ENCODE measurements around the gene DPP6.

DPP6 gene

DNA sequence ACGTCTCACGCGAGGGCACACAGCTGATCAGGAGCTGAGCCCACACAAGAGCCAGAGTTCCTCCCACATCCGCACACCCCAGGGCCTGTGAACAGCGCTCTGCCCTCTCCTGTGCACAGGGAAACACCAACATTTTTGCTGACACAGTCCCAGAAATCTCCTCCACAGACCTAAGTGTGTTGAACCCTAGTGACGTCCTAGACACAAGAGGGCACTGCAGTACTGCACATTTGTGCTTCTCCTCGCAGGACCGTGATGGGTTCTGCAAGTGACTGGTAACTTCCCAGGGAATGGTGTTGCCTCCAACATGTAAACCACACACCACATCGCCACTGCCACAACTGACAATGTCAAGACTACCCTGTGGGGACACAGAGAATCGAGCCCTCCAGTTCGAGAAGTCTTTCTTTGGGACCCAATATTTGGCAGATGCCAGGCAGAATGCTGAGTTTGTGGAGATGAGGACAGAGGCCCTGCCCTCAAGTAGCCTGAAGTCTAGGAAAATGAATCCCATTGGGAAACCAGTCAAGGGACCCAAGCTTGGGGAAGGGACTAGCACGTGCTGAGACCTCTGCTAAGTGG lies 780.5 kb downstream of the DPP6 start:
- no peak for DNase-seq (ENCODE audit: low read depth)

DNA sequence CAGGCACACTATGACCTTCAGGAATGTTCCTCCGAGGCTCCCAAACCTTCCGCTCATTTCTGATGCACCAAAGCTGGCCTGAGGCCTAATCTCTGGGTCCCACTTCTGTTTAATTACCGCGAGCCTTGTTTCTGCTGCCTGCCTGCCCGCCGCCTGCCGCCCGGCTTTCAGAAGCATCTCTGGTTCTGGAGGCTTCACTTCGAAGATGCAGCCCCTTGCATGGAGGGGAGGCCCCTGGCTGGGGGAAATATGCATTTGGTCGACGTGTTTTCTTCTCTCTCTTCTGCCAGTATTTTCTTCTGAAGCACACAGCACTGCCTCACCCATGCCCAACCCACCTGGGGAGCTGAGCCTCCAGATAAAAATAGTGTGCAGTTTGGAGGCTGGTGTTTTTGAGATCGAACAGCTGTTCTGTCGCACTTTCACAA lies 783.8 kb downstream of the DPP6 start:
- no peak for DNase-seq (ENCODE audit: low read depth)

DNA sequence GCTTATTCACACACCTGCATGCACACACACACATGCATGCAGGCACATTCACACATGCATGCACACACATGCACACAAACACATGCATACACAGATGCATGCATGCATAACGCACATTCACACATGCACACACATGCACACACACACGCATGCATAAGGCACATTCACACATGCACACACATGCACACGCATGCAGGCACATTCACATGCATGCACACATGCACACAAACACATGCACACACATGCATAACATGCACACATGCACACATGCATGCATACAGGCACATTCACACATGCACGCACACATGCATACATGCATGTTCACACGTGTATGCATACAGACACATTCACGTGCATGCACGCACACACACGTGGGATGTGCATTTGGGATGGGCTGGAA lies 784.9 kb downstream of the DPP6 start:
- no peak for DNase-seq (ENCODE audit: low read depth)

DNA sequence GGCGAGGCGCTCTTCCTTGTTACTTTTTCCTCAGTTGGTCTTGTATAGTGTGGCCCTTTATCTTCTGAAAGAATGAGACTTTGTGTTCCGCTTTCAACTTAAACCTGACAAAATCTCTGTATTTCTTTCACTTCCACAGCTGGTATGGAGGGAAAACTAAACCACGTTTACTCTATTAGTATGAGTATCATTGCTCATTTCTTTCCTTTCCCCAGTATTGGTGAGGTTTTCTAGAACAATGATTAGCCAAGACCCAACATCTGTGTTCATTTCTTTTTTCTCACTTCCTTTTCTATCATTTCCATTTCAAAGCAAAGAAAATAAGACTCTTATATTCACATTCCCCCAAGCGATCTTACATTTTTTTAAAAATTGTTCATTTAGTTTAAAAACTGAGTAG lies 785.4 kb downstream of the DPP6 start:
- no peak for DNase-seq (ENCODE audit: low read depth)

DNA sequence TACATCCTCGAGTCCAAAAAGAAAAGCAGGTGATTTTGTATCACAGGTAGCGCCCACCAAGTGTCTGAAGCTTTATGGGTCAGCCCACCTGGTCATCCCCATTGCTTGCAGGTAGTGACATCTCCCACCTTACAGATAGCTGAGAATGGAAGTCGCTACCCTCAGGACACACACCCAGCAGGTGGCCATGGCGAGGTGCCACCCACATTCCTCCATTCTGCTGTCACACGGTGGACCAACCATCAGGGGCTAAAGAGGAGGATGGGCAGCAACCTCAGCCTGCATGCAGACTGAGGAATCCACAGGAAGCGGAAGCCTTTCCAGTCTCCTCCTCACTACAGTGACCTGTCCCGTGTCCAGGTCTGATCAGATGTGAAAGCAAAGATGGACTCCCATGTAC lies 787.9 kb downstream of the DPP6 start:
- DNase-seq (ENCODE audit: low read depth), result no peak

DNA sequence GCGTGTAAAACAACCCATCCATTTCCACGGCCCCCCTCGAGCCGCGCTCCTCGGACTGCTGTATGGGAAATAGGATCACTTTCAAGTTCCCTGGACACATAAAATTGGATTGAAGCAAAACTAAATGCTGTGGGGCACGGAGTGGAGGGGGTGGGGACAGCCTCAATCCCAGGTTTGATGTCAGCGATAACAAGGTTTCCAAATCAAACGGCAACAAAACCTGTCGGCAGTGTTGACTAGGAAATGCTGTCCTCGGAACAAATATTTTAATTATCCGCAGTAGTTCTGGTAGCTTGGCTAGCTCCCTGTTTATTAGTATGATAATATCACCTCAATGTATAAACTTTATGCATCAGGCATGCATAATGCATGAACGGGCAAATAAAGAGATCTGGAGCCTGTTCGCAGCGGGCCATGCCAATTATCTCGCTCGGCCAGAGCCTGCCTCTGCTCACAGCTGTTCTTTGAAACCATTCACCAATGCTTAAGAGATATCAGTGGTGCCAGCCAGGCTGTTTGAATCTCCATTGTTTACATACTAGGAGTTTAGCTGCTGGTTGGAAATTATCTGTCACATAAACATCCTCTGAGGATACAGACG lies 789.6 kb downstream of the DPP6 start:
- no peak for DNase-seq (ENCODE audit: low read depth)

DNA sequence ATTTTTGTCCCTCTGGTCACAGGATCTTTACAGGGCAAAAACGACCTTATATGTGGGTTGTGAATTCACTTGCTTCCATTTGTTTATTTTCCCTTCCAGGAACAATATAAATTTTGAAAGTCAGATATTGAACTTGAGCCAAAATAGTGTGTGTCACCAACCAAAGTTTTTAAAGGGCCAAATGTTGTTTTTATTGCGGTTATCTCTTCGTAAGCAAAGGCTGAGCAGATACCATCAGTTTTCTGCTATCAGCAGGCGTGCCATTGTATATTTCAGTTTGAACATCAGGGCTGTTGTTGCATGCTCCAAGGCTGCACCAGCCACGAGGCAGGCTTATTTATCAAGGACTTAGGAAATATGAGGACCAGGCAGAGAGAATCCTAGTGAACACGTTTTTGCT lies 790.4 kb downstream of the DPP6 start:
- DNase-seq (ENCODE audit: low read depth), result no peak

DNA sequence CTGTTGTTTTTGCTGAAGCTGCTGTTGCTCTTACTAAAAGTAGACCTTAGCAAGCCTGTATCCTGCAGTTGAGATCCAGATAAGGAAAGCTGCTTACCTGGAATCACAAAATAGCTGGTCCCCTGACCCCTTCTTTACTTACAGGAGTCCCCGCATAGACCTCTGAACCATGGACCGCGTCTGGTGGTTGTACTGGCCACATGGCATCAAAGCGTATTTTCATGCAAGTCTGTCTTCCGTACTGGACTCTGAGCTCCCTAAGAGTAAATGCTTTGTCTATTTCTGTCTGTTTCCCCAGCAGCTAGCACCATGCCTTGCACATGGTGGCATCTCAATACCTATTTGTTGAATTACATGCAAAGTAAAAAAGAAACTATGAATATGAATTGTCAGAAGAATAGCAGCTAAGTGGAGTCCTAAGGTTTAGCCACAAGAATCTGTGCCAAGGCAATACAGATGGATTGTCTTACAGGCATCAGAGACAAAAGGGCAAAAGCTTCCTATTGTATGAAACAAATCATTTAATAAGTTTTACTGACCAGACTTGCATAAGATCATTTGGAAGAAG lies 791.6 kb downstream of the DPP6 start:
- no peak for DNase-seq (ENCODE audit: low read depth)

DNA sequence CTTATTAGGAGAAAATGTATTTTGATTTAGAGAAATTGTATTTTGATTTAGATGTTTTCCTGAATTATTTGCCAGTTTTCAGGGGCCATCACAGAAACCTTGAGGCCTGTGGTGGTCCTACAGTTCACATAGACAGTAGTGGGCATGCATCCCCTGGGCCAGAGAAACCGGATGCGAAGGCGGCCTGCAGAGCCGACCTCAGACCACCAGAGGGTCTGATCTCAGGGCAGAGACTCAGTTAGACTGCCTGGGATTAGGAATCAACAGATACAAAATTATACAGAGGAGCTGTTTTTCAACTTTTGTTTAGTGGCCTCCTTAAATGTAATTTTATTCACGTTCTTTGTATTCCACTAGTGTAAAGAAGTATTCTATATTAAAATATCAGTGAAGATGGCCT lies 792.3 kb downstream of the DPP6 start:
- DNase-seq (ENCODE audit: low read depth), result no peak

DNA sequence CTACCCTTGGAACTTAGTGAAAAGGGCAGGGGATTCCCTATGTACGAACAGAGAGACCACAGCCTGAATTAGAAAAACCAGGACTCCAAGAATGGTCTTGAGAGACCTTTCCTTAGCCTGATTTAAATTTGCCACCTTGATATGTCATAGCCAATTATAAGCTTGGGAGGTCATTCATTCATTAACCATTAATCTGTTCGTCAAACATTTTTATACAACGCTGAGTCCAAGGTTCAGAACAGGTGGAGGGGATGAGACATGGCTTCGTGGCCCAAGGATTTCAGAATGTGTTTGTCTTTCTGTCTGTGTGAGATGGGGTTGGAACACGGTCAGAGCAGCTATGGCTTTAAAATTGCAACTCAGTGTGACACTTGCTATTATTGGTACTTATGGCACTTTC lies 792.8 kb downstream of the DPP6 start:
- no peak for DNase-seq (ENCODE audit: low read depth)

DNA sequence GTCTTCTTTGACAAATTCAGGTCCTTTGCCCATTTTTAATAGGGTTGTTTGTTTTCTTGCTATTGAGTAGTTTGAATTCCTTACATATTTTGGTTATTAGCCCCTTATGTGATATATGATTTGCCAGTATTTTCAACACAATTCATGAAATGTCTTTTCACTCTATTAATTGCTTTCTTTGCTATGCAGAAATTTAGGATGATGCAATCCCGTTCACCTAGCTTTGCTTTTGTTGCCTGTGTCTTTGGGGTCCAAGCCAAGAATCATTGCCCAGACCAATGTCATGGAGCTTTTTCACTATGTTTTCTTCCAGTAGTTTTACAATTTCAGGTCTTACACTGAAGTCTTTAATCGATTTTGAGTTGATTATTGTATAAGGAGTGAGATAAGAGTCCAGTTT lies 796.3 kb downstream of the DPP6 start:
- DNase-seq (ENCODE audit: low read depth), result no peak

DNA sequence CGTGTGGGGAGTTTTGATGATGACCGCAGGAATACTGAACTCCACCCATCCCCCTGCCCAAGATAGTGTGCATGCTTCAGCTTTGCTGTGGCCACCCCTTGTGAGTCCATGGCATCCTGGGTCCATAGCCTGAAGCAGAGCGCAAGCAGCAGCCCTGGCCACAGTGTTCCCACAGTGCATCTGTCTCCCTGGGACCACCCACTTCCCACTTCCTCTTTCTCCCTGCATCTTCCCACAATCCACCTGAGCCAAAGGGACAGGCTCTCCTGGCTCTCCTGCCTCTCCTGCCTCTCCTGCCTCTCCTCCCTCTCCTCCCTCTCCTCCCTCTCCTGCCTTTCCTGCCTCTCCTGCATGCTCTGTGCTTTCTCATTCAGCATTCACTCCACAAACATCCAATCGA lies 800.0 kb downstream of the DPP6 start:
- DNase-seq (ENCODE audit: low read depth), result no peak

DNA sequence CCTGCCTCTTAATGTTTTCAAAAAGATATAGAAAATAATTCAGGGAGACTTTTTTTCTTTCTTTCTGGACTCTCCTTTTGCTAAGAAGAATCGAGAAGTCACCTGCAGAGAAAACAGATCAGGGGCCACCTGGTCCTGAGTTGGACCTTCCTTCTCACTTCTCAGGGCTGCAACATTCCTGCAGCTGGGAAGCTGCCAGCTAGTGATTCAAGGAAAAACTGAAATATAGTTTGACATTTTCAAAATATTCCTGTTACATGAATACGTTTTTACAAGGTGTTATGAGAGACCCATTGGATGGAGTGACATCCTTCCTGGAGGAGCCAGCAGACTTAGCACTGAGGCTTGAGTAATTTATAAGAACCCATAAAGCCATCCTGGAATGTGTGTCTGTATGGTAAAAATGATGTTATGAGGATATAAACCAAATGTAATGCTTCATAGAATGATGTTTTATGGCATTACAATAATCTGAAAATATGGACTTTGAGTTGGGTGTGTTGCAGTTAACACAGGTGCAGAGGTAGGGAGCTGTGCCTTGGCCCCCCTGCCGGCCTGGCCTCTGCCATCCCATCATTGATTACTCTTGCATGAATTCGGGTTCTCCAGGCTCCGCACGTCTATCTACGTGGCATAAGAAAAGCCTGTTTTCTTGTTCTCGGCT lies 801.0 kb downstream of the DPP6 start:
- no peak for DNase-seq (ENCODE audit: low read depth)

DNA sequence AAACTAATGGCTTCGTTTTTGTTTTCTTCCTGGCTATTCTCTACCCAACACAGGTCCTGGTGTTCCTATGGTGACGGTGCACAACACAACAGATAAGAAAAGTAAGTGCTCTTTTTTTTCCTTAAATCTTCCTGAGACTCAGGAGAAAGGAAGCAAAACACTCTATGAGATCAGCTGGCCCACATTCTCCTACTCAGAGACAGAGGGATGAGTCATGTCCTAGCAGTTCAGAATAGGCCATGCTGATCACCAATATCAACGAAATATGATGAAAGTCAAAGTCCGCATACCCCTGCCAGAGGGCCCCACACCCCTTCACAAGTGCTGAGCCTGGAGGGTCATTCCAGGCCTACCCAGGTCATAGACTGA lies 801.5 kb downstream of the DPP6 start:
- no peak for DNase-seq (ENCODE audit: low read depth)

DNA sequence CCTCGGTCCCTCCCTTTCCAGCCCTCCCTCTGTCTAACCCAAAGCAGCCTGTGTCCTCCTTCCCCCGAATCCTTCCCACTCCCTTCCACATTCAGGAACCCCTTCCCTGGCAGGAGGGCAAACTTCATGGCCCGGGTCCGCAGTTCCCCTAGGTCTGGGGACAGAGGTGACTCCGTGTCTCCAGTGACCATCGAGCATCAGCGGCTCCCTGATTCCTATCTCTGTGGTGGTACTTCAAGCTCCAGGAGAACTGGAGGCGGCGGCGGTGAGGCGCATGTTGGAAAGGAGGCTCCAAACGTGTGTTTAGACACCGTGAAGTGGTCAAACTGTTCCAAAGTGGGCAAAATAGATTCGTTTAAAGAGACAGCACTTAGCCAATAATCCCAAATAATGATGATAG lies 802.6 kb downstream of the DPP6 start:
- DNase-seq (ENCODE audit: low read depth), result no peak

DNA sequence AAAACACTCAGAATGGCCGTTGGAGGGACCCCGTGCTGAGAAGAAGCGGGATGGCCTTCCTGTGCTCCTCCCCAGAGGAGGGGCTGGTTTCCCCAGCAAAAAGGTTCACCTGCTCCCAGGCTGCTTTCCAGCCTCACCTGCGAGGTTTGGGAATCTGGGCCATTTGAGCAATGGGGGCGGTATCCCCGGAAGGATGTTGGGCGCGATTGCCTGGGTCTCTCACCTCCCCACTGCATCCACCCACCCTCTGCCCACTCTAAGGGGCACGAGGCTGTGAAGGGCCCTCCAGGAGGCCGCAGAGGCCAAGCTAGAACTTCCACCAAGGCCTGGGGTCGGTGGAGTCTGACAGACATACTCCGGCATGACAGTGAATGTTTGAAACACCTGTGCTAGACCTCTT lies 803.2 kb downstream of the DPP6 start:
- DNase-seq (ENCODE audit: low read depth), result no peak

DNA sequence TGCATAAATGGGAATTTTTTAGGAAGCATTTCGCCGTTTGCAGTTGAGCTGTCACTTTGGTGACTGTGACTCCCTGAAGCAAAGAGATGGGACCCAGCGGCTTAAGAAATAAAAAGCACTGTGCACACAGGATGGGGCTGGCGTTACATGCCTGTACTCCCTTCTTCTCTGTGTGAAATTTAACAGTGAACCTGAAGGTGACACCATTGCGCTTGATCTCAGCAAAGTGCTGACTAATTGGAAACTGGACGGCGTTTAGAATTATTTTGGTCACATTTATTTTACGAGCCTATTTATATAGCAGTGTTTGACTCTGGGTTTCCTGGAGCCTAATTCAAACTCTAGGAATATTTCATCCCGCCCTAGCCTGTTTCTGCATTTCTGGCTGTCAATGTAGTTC lies 804.5 kb downstream of the DPP6 start:
- no peak for DNase-seq (ENCODE audit: low read depth)

DNA sequence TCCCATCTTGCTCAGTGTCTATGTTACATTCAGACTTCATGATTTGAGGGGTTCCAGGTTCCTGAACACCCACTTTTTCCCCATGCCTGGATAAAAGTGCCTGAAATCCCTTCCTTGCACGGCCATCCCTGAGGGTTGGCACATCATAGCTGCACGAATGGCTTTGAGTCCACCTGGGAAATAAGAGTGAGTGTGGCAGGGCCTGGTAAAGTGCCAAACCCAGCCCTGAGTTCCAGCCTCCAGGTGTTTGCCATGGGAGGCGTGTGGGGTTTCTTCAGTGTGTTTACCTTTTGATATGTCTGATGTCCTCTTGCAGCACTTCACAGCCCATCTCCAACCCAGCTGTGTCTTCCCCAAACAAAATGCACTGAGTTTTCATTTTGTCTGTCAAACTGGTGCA lies 805.0 kb downstream of the DPP6 start:
- DNase-seq (ENCODE audit: low read depth), result no peak

DNA sequence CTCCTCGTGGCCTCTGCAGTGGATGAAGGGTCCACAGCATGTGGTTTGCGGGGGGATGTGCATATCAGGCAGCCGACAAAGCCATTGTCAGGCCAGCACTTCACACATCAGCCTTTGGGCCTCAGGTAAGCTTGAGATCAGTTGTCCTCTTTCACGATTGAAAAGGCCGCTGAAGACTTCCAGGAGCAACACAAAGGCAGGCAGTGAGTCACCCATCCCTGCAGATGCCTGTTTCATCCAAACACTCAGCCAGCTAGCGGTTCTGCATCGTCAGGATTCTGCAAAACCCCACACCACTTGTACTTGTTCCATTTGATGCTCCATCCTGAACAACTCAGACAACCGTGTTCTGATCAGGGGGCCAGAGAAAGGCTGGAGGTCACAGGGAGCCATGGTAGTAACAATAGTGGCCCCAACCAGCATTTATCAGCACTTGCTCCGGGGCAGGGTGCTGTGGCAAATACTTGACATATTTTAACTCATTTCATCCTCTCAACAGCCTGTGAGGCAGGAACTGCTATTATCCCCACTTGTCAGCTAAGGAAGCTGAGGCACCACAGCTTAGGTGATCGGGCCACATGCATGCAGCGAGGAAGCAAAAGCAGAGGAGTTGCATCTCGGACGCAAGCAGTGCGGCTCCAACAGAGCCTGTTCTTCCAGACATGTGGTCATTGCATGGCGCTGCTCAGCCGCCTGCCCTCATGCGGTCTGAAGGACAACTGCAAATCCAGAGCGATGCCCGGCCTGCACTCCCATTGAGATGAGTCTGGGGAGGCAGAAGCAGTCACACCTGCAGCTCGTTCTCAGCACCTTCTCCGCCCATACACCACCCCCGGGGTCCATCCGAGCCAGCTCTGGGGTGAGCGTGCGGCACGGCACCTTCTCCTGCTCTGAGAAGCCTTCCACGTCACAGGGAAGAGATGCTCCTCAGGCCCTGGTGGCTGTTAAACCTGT lies 805.8 kb downstream of the DPP6 start:
- no peak for DNase-seq (ENCODE audit: low read depth)

DNA sequence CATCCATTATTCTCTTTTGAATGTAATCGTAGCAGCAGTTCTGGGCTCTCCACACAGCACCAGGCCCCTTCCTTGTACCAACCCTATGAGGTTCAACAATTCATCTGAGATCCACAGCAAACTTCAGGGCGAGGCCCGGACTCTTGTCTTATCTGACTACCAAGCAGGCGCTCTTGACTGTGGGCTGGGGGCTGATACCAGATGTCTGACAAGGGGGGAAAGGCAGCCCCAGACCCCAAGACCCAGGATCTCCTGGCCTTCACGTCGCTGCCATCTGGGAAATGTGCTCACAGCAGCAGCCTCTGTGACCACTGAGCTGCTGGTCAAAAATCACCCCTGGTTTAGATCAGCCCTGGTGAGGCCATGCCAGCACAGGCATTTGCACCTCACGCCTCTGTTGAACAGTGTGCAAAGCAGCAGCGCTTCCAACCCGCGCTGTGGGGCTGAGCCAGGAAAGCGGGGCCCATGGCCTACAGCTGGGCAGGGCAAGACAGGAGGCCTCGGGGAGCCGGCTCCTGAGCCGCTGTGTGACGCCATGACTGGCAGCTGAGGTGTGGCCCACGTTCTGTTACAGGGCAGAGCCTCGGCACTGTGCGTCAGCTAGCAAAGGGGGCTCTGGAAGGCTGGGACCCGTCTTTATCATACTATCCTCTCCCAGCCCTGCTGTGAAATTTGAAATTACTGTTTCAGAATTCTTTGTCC lies 806.8 kb downstream of the DPP6 start:
- DNase-seq (ENCODE audit: low read depth), result no peak

DNA sequence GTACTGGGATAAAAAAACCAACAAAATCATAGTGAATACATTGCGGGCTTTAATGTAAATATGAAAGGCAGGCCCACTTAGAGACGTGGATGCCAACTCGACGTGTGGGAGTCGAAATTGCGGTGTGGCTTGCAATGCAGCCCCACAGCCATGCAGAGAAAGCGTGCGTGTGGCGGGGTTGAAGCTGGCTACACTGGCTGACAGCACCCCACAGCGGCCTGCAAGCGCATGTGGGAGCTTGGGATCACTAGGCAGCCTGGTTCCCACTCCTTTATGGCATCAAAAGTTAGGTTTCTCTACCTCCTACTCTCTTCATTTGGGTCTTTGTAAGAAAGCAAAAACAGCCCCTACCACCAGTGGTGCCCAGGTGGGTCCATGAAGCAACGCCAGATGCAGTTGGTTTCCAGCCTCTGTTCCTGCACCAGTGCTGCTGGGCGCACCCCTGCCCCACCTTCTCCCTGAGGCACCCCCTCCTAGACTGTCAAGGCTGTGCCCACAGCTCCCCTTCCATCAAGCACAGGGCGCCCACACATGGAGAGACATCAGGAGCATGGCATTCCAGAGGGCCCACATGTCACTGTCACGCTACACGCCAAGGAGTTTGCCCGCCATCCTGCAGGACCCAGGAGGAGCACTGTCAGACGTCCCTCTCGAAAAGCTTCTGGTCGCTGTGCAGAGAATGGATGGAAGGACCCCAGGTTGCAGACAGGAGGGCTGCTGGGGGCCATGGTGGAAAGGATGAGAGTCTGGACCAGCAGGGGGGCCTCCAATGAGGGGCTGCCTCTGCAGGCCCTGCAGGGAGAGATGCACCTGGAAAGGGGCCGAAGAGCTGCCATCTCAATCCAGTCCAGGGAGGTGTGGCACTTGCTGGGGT lies 807.8 kb downstream of the DPP6 start:
- no peak for DNase-seq (ENCODE audit: low read depth)

Measured in activated gamma-delta T cell treated with anti-CD3 and anti-CD28 coated beads, Interleukin-2, amount 50 U/mL, for 16 hours (primary cell).